GM12865 (cell line): ENCODE data around the gene MDM1.

Experiments used
- DNase-seq: peaks from one replicate; pipeline ENCODE4 v3.0.0; 2010; ENCODE audit warnings: low read depth
- H3K4me3 ChIP-seq: 2 replicates; pipeline ENCODE4 v1.5.1; 2011; ENCODE audit warnings: mild to moderate bottlenecking, low read depth, low read length, control low read depth
- TF ChIP-seq, protein P1 (sequence below): IDR thresholded peaks from 2 replicates; pipeline ENCODE4 v1.5.1; 2011; ENCODE audit warnings: low read length, control low read depth, low read depth, inconsistent platforms; ENCODE audit not compliant: insufficient read depth; ENCODE audit errors: missing control alignments

MDM1 gene

DNA sequence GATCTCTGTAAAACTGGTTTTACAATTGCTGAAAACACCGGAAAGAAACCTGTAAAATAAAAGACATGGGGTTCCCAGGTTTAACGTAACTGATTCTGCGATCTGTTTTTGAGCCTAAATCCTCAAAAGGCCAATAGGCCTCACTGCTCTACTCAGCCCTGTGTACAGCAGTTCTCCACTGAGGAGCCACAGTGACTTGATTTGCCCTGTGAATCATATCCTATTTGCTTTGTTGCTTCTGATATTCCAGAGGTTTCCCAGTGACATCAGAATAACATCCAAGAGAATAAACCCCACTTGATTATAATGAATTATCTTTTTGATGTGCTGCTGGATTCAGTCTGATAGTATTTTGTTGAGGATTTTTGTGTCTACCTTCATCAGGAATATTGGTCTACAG lies 27.5 kb downstream of the MDM1 start:
- no peak for DNase-seq
- TF ChIP-seq, protein P1, sequence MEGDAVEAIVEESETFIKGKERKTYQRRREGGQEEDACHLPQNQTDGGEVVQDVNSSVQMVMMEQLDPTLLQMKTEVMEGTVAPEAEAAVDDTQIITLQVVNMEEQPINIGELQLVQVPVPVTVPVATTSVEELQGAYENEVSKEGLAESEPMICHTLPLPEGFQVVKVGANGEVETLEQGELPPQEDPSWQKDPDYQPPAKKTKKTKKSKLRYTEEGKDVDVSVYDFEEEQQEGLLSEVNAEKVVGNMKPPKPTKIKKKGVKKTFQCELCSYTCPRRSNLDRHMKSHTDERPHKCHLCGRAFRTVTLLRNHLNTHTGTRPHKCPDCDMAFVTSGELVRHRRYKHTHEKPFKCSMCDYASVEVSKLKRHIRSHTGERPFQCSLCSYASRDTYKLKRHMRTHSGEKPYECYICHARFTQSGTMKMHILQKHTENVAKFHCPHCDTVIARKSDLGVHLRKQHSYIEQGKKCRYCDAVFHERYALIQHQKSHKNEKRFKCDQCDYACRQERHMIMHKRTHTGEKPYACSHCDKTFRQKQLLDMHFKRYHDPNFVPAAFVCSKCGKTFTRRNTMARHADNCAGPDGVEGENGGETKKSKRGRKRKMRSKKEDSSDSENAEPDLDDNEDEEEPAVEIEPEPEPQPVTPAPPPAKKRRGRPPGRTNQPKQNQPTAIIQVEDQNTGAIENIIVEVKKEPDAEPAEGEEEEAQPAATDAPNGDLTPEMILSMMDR, result no peak
- no peak overlapping the region for H3K4me3 ChIP-seq

DNA sequence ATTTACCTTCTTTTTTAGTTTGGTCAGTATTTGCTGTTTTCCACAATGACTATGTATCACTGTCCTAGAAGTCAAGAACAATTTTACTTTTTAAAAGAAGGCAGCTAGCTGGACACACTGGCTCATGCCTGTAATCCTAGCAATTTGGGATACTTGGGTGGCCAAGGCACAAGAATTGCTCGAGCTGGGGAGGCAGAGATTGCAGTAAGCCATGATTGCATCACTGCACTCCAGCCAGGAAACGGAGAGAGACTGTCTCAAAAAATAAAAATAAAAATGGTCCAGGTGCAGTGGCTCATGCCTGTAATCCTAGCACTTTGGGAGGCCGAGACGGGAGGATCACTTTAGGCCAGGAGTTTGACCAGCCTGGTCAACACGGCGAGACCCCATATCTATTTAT lies 28.3 kb downstream of the MDM1 start:
- no peak overlapping the region for H3K4me3 ChIP-seq
- no peak for DNase-seq
- TF ChIP-seq, protein P1, result no peak

DNA sequence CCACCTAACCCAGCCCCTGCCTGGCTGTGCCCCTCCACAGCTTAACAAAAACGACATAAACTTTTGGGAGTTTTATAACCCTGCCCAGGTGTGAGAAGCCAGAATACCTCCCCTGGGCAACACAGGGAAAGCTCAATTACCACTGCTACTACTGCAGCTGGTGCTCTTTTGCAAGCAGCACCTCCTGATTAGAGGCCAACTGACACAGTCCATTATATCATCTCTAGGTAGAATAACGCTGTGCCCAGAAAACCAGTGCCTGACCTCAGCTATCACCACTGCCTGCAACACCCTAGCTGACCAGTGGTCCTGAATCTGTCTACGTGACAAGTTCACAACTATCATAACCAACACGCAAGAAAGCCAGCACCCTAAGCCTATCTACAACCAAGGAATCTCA lies 34.2 kb downstream of the MDM1 start:
- no peak overlapping the region for H3K4me3 ChIP-seq
- no peak for DNase-seq
- TF ChIP-seq, protein P1, result no peak

DNA sequence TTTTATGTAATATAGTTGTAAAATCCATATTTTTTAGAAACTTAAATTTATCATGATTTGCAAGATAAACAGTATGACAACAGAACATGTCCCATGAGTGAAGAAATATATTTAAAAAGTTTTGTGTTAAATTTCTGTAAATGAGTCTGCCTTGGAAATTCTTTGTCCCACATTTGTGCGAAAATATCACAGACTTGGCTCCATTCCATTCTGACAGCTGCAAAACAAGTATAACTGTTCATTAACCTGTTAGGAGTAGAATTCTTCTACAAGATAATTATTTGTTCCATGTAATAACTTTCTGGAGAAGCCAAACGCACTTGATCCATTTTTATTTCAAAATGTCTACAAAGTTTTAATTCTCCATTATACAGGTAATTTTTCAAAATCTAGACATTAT lies 37.9 kb downstream of the MDM1 start:
- TF ChIP-seq, protein P1, result no peak
- no peak for DNase-seq
- H3K4me3 ChIP-seq, result no peak overlapping the region

DNA sequence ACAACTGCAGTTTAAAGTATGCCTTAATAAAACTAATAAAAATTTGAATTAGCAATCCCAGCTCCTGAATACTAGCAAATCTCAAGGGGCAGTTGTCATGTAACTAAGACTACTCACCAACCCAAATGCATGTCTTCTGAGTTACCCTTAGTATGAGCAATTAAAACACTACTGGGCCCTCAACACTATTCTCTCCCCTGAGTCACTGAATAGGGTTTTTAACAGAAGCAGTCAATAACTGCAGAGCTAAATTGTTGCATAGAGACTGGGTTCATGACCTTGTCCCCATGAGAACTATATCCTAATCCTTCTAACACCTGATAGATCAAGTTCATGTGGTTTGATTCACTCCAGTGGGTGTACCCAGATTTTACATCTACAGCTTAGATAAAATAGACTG lies 38.8 kb downstream of the MDM1 start:
- DNase-seq, result no peak
- TF ChIP-seq, protein P1, result no peak
- no peak overlapping the region for H3K4me3 ChIP-seq

DNA sequence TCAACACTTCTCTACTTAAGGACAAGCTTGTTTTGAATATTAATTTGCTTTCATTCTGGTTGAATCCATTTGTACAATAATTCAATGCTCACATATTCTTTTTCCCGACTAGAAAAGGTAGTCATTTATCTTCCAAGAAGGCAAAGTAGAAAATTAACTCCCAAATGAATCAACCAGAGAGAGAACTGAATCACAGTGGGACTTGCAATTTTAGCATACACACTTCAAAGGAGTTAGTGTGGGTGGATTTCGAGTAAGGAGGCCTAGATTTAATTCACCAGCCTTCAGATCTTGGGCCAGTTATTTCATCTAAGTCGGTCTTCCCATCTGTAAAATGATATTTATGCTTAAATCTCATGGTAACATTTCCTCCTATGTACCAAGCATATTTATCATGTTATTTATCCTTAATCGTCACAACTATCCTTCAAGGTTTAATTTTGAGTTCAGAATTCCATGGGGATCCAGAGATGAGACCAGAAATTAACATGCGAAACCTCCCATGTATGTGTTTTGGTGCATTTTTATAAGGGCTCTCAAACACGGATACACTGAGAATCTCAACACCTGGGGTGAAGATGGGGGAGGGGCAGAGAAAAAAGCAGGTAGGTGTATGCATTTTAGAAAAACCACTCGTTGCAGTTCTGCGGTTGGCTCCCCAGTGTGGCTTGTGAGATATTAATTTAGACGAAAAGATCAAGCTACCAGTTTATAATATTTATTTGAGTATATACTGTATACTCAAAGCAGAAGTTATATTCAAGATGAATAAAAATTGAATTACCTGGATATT lies 39.8 kb downstream of the MDM1 start:
- TF ChIP-seq, protein P1, result no peak
- no peak overlapping the region for H3K4me3 ChIP-seq
- no peak for DNase-seq

DNA sequence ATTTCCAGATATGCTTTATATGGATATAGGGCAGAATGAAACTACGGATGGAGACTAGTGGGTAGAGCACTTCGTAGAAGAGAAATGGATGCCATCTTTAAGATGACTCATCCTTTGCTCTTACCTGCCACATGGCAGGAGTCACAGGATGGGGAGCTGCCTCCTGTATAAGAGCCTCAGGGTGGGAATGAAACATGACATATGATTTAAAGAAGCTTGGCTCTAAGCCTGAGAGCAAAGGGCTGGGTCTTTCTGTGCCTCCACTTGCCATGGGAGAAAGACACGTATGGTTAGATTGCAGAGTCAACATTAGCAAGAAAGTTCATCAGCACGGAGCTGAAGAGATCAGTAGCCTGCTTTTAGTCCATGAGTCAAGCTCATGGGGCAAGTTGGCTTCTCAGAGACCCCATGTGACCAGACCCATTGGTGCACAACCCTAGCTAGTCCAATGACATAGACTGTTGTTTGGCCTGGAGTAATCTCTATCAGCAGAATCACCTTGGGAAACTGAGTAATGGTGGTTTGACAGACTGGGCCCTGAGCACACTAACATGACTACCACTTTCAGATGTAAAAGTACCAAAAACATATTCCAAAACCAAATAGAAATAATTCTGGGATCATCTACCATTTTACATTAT lies 40.6 kb downstream of the MDM1 start:
- H3K4me3 ChIP-seq, result no peak overlapping the region
- TF ChIP-seq, protein P1, result no peak
- no peak for DNase-seq
